Loucy (cell line): ENCODE results near the gene PPM1L.

Experiments used
- H2AFZ ChIP-seq: fragments of 200-600 bp; sonication (generic); 2 replicates; pipeline ENCODE4 v1.6.0; 2016; ENCODE audit warnings: antibody characterized with exemption, mild to moderate bottlenecking, low read length, moderate library complexity
- H3F3A ChIP-seq: fragments of 200-600 bp; 2 replicates; pipeline ENCODE4 v1.6.0; 2016; ENCODE audit warnings: antibody characterized with exemption, low read depth, mild to moderate bottlenecking
- H3K27me3 ChIP-seq: fragments of 200-600 bp; sonication (generic); 2 replicates; pipeline ENCODE4 v1.6.1; 2014; ENCODE audit warnings: low read length, mild to moderate bottlenecking; ENCODE audit not compliant: insufficient read depth, poor library complexity, severe bottlenecking
- H3K36me3 ChIP-seq: fragments of 200-600 bp; sonication (generic); 2 replicates; pipeline ENCODE4 v1.6.1; 2016; ENCODE audit warnings: low read length; ENCODE audit not compliant: insufficient read depth
- H3K4me1 ChIP-seq: fragments of 200-600 bp; sonication (generic); 2 replicates; pipeline ENCODE4 v1.5.1; 2014; ENCODE audit warnings: low read length, mild to moderate bottlenecking; ENCODE audit not compliant: insufficient read depth, poor library complexity, severe bottlenecking
- H3K4me2 ChIP-seq: fragments of 200-600 bp; sonication (generic); 2 replicates; pipeline ENCODE4 v1.6.0; 2014; ENCODE audit warnings: antibody characterized with exemption, low read length, low read depth, mild to moderate bottlenecking; ENCODE audit not compliant: poor library complexity, severe bottlenecking
- H3K4me3 ChIP-seq: fragments of 200-600 bp; sonication (generic); 2 replicates; pipeline ENCODE4 v1.5.1; 2014; ENCODE audit warnings: low read length, mild to moderate bottlenecking, mixed read lengths; ENCODE audit not compliant: poor library complexity, severe bottlenecking
- H3K79me2 ChIP-seq: fragments of 200-600 bp; sonication (generic); 2 replicates; pipeline ENCODE4 v1.6.1; 2014; ENCODE audit warnings: low read length; ENCODE audit not compliant: insufficient read depth
- H3K9ac ChIP-seq: fragments of 200-600 bp; sonication (generic); 2 replicates; pipeline ENCODE4 v1.6.0; 2014; ENCODE audit warnings: mild to moderate bottlenecking, low read depth, low read length, moderate library complexity; ENCODE audit not compliant: poor library complexity, severe bottlenecking
- H3K9me2 ChIP-seq: fragments of 200-600 bp; sonication (generic); replicated peaks from 2 replicates; pipeline ENCODE4 v1.6.1; 2016; ENCODE audit warnings: low read depth, low read length, mixed read lengths
- H3K9me3 ChIP-seq: fragments of 200-600 bp; sonication (generic); 2 replicates; pipeline ENCODE4 v1.6.1; 2014; ENCODE audit warnings: mild to moderate bottlenecking, antibody characterized with exemption, low read length, low read depth; ENCODE audit not compliant: insufficient read depth
- H4K20me1 ChIP-seq: fragments of 200-600 bp; sonication (generic); 2 replicates; pipeline ENCODE4 v1.6.0; 2014; ENCODE audit warnings: antibody characterized with exemption, low read length, mild to moderate bottlenecking; ENCODE audit not compliant: insufficient read depth, poor library complexity, severe bottlenecking
- CTCF ChIP-seq: fragments of 200-600 bp; sonication (generic); conservative IDR thresholded peaks from 2 replicates; pipeline ENCODE4 v1.5.1; 2014; ENCODE audit warnings: mild to moderate bottlenecking, antibody characterized with exemption, low read length
- EZH2phosphoT487 ChIP-seq: fragments of 200-600 bp; IDR thresholded peaks from 2 replicates; pipeline ENCODE4 v1.6.1; 2018; ENCODE audit warnings: antibody characterized with exemption, mild to moderate bottlenecking, moderate library complexity, borderline replicate concordance

Gene PPM1L

GRCh38 chr3:161049683-161050248 lies 293.7 kb downstream of the PPM1L start:
- Histone ChIP-seq H3F3A (no peaks in the 10 kb centered on the region), H4K20me1 (no peaks in the 10 kb centered on the region), H3K9me3 (no peaks in the 10 kb centered on the region), H3K4me3 (no peak overlapping the region), H3K36me3 (no peaks in the 10 kb centered on the region), H3K9ac (no peak overlapping the region), H3K79me2 (no peaks in the 10 kb centered on the region), H2AFZ (no peak overlapping the region), H3K4me2 (no peak overlapping the region), H3K4me1 (peaks cover 13% of the 10 kb centered on the region), H3K27me3 (no peaks in the 10 kb centered on the region), H3K9me2 (no peaks in the 10 kb centered on the region)
- TF ChIP-seq CTCF (no peak), EZH2phosphoT487 (no peak)

DNA sequence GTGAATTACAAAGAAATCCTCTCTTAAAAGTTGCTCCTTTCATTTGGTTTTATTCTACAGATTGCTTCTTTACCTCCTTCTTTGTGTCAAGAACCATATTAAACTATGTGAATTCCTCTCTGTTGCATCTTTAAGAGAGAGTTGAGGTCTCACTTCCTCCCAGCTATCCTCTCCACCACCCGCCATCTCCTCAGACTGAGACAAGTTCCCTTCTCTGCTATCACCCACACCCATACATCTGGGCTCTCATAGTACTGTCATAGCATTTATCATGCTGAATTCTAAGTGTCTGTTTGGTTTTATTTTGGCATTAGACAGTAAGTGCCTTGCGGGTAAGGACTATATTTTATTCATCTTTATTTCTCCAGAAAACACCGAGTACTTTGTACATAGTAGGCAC lies 294.9 kb downstream of the PPM1L start:
- Histone ChIP-seq H3K27me3 (no peaks in the 10 kb centered on the region), H3K9ac (no peak overlapping the region), H3K36me3 (no peaks in the 10 kb centered on the region), H3F3A (no peaks in the 10 kb centered on the region), H2AFZ (no peak overlapping the region), H4K20me1 (no peaks in the 10 kb centered on the region), H3K79me2 (no peaks in the 10 kb centered on the region), H3K4me1 (peaks cover 24% of the 10 kb centered on the region), H3K4me2 (no peak overlapping the region), H3K9me2 (no peaks in the 10 kb centered on the region), H3K9me3 (no peaks in the 10 kb centered on the region), H3K4me3 (no peak overlapping the region)
- TF ChIP-seq EZH2phosphoT487, result no peak
- TF ChIP-seq CTCF, result no peak

DNA sequence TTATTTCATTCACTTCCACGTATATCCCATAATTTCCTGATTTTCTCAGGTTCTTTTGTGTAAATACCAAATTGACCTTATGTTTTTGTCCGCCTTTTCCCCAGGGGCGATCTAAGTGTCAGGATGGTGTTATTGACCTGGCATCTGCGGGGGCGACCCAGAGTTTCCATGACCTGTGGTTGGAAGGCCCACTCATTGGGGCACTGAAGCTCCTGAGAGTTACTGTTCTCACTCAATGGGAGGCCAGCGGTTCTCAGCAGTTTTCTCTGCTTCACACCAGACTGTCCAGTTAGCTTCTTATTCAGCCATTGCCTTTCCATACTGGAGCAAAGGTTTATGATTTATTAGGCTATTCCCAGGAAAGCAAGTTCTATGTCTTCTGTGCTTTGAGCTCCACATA lies 295.8 kb downstream of the PPM1L start:
- no peaks in the 10 kb centered on the region for H3K9me2 ChIP-seq
- no peak overlapping the region for H3K4me3 ChIP-seq
- TF ChIP-seq CTCF, result no peak
- no peaks in the 10 kb centered on the region for H3K9me3 ChIP-seq
- peaks cover 27% of the 10 kb centered on the region for H3K4me1 ChIP-seq
- no peaks in the 10 kb centered on the region for H3K79me2 ChIP-seq
- H3K4me2 ChIP-seq, result no peak overlapping the region
- H2AFZ ChIP-seq, result no peak overlapping the region
- H3K36me3 ChIP-seq, result no peaks in the 10 kb centered on the region
- no peak overlapping the region for H3K9ac ChIP-seq
- H4K20me1 ChIP-seq, result no peaks in the 10 kb centered on the region
- H3F3A ChIP-seq, result no peaks in the 10 kb centered on the region
- H3K27me3 ChIP-seq, result no peaks in the 10 kb centered on the region
